ENCODE results near the gene PGLYRP3. TPM values are rescaled to one million over a fixed set of nuclear protein-coding genes. Genes with fewer than 3 reads are reported as not detected.
"Not testable (repeated sequence)": the region's sequence is repeated elsewhere in the genome, so short reads cannot be mapped to it uniquely, and the experiment has no call there.

The PGLYRP3 gene
- total and polyA plus RNA-seq, 3 donors from 2014 or later, result 0.28 TPM; not detected in 2

DNA sequence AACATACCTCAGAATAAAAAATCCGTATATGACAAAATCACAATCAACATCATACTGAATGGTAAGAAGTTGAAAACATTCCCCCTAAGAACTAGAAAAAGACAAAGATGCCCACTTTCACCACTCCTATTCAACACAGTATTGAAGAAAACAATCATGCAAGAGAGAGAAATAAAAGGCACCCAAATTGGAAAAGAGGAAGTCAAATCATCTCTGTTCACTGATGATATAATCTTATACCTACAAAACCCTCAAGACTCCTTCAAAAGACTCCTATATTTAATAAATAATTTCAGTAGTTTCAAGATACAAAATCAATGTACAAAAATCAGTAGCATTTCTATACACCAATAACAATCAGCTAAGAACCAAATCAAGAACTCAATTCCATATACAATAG, 21.1 kb upstream of the PGLYRP3 start:
- intact Hi-C loops (cut with DNase I; ENCODE audit: low total_unique reads), result no loop called here
- WGBS, 2 donors, result 88 to 96% methylated on average over 1 of the region's 1 CpG

DNA sequence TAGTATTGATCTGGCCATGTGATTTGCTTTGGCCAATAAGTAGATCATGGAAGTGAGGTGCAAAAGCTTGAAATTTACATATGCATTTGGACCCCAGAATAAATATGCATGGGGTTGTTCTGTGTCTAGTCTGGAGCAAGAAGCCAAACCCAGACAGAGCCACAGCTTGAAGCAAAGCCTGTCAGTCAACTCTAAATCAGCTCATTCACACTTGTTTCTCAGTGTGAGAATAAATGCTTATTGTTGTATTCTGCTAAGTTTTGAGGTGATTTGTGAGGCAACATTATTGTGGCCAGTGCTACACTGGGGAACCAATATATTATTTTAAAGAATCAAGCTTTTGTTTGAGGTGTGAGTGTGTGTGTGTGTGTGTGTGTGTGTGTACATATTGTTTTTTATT, 12.2 kb upstream of the PGLYRP3 start:
- no peaks in the 10 kb centered on the region for H3K27me3 ChIP-seq
- H3K4me1 ChIP-seq, result no peaks in the 10 kb centered on the region
- no peak for DNase-seq
- intact Hi-C loops (cut with DNase I; ENCODE audit: low total_unique reads), result no loop called here
- H3K9me3 ChIP-seq, result no peaks in the 10 kb centered on the region
- no peaks in the 10 kb centered on the region for H3K36me3 ChIP-seq (ENCODE audit: low read depth, missing control alignments)
- no peak overlapping the region for H3K4me3 ChIP-seq
- no peak overlapping the region for H3K27ac ChIP-seq
- TF ChIP-seq, protein P1, sequence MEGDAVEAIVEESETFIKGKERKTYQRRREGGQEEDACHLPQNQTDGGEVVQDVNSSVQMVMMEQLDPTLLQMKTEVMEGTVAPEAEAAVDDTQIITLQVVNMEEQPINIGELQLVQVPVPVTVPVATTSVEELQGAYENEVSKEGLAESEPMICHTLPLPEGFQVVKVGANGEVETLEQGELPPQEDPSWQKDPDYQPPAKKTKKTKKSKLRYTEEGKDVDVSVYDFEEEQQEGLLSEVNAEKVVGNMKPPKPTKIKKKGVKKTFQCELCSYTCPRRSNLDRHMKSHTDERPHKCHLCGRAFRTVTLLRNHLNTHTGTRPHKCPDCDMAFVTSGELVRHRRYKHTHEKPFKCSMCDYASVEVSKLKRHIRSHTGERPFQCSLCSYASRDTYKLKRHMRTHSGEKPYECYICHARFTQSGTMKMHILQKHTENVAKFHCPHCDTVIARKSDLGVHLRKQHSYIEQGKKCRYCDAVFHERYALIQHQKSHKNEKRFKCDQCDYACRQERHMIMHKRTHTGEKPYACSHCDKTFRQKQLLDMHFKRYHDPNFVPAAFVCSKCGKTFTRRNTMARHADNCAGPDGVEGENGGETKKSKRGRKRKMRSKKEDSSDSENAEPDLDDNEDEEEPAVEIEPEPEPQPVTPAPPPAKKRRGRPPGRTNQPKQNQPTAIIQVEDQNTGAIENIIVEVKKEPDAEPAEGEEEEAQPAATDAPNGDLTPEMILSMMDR (IDR thresholded peaks at IDR 0.05), result no peak
- no peak for TF ChIP-seq POLR2A (IDR thresholded peaks at IDR 0.05)

More for the DNA sequence above, 21.1 kb upstream of the PGLYRP3 start:
- no peak overlapping the region for H3K4me3 ChIP-seq
- no peak for DNase-seq
- no peak for TF ChIP-seq POLR2A (IDR thresholded peaks at IDR 0.05)
- TF ChIP-seq, protein P1 (IDR thresholded peaks at IDR 0.05), result no peak
- no peaks in the 10 kb centered on the region for H3K4me1 ChIP-seq
- no peak overlapping the region for H3K27ac ChIP-seq
- H3K9me3 ChIP-seq, result no peaks in the 10 kb centered on the region
- no peaks in the 10 kb centered on the region for H3K27me3 ChIP-seq
- no peaks in the 10 kb centered on the region for H3K36me3 ChIP-seq (ENCODE audit: low read depth, missing control alignments)

DNA sequence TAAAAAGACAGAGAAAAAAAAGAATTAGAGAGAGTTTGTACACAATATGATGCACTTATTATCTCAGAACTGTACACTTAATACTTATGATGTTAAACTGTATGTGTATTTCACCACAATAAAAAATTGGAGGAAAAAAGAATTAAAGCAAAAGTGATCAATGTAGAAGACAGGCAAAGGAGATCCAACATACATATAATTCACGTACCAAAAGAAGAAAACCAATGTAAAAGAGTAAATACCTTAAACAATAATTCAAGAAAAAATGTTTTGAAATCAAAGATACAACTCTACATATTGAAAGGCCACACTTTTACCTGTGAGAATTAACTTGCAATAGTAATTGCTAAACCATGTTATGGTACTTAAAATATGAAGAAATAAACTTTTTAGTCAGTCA, 9.8 kb upstream of the PGLYRP3 start:
- TF ChIP-seq POLR2A (IDR thresholded peaks at IDR 0.05), result no peak
- TF ChIP-seq, protein P1 (IDR thresholded peaks at IDR 0.05), result no peak
- no peaks in the 10 kb centered on the region for H3K27me3 ChIP-seq
- WGBS, 2 donors, result 34 to 35% methylated on average over 1 of the region's 1 CpG
- no peaks in the 10 kb centered on the region for H3K9me3 ChIP-seq
- H3K27ac ChIP-seq, result no peak overlapping the region
- no peaks in the 10 kb centered on the region for H3K4me1 ChIP-seq
- no peak for DNase-seq
- intact Hi-C loops (cut with DNase I; ENCODE audit: low total_unique reads), result no loop called here
- no peak overlapping the region for H3K4me3 ChIP-seq
- no peaks in the 10 kb centered on the region for H3K36me3 ChIP-seq (ENCODE audit: low read depth, missing control alignments)

DNA sequence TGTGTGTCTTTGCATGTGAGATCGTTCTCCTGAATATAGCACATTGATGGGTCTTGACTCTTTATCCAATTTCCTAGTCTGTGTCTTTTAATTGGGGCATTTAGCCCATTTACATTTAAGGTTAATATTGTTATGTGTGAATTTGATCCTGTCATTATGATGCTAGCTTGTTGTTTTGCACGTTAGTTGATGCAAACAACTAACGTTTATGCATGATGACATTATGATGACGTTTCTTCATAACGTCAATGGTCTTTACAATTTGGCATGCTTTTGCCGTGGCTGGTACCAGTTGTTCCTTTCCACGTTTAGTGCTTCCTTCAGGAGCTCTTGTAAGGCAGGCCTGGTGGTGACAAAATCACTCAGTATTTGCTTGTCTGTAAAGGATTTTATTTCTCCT, 5.4 kb upstream of the PGLYRP3 start:
- H3K27ac ChIP-seq; H3K4me1 ChIP-seq; H3K9me3 ChIP-seq; DNase-seq; intact Hi-C loops (cut with DNase I; ENCODE audit: low total_unique reads); H3K27me3 ChIP-seq; H3K36me3 ChIP-seq (ENCODE audit: low read depth, missing control alignments); H3K4me3 ChIP-seq: not testable (repeated sequence)
- WGBS, 2 donors, result 88 to 89% methylated on average over 7 of the region's 7 CpGs

DNA sequence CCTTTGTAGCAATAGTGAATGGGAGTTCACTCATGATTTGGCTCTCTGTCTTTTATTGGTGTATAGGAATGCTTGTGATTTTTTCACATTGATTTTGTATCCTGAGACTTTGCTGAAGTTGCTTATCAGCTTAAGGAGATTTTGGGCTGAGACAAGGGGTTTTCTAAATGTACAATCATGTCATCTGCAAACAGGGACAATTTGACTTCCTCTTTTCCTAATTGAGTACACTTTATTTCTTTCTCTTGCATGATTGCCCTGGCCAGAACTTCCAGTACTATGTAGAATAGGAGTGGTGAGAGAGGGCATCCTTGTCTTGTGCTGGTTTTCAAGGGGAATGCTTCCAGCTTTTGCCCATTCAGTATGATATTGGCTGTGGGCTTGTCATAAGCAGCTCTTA, 3.3 kb upstream of the PGLYRP3 start:
- H3K36me3 ChIP-seq (ENCODE audit: low read depth, missing control alignments); H3K27me3 ChIP-seq; DNase-seq; intact Hi-C loops (cut with DNase I; ENCODE audit: low total_unique reads); H3K9me3 ChIP-seq; H3K4me1 ChIP-seq; H3K27ac ChIP-seq; H3K4me3 ChIP-seq: not testable (repeated sequence)

DNA sequence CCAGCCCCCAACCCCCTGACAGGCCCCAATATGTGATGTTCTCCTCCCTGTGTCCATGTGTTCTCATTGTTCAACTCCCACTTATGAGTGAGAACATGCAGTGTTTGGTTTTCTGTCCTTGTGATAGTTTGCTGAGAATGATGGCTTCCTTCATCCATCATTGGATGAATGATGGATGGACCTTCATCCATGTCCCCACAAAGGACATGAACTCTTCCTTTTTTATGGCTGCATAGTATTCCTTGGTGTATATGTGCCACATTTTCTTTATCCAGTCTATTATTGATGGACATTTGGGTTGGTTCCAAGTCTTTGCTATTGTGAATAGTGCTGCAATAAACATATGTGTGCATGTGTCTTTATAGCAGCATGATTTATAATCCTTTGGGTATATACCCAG, 1.6 kb upstream of the PGLYRP3 start:
- H3K36me3 ChIP-seq (ENCODE audit: low read depth, missing control alignments); intact Hi-C loops (cut with DNase I; ENCODE audit: low total_unique reads); H3K4me1 ChIP-seq; H3K27ac ChIP-seq; DNase-seq; H3K27me3 ChIP-seq; H3K9me3 ChIP-seq; H3K4me3 ChIP-seq: not testable (repeated sequence)
